GM19455 (cell line): Measurements from ENCODE around the gene ENC1.

Source experiments
- ATAC-seq: cut with Tn5 transposase; IDR thresholded peaks from one replicate; pipeline ENCODE4 v1.9.1; 2021; ENCODE audit not compliant: unreplicated experiment

The ENC1 gene

GRCh38 chr5:74612045-74612444 is 28.5 kb downstream of the ENC1 start:
- ATAC-seq = no peak

GRCh38 chr5:74608736-74609601 is 31.6 kb downstream of the ENC1 start:
- no peak for ATAC-seq

- ATAC-seq = no peak
Observed at GRCh38 chr5:74605759-74606158, 34.8 kb downstream of the ENC1 start.

GRCh38 chr5:74603376-74603775 is 37.2 kb downstream of the ENC1 start:
- no peak for ATAC-seq

- no peak for ATAC-seq
Observed at GRCh38 chr5:74599148-74599547, 41.4 kb downstream of the ENC1 start.

GRCh38 chr5:74598731-74599130 is 41.8 kb downstream of the ENC1 start:
- ATAC-seq = no peak

GRCh38 chr5:74596927-74597326 is 43.6 kb downstream of the ENC1 start:
- ATAC-seq = no peak

- no peak for ATAC-seq
Observed at GRCh38 chr5:74595143-74595925, 45.2 kb downstream of the ENC1 start.

GRCh38 chr5:74594137-74595040 is 46.1 kb downstream of the ENC1 start:
- ATAC-seq = no peak

GRCh38 chr5:74589204-74590056 is 51.1 kb downstream of the ENC1 start:
- ATAC-seq = no peak

- ATAC-seq = no peak
Observed at GRCh38 chr5:74588415-74588814, 52.1 kb downstream of the ENC1 start.

GRCh38 chr5:74587890-74588289 is 52.6 kb downstream of the ENC1 start:
- no peak for ATAC-seq

- ATAC-seq = no peak
Observed at GRCh38 chr5:74587300-74587699, 53.2 kb downstream of the ENC1 start.

- no peak for ATAC-seq
Observed at GRCh38 chr5:74586856-74587255, 53.7 kb downstream of the ENC1 start.

GRCh38 chr5:74582853-74583252 is 57.7 kb downstream of the ENC1 start:
- ATAC-seq = no peak

GRCh38 chr5:74581988-74582365 is 58.6 kb downstream of the ENC1 start:
- no peak for ATAC-seq

- no peak for ATAC-seq
Observed at GRCh38 chr5:74580729-74581109, 59.8 kb downstream of the ENC1 start.

GRCh38 chr5:74579215-74579614 is 61.3 kb downstream of the ENC1 start:
- peak; percentile 68 for ATAC-seq

GRCh38 chr5:74578356-74579044 is 62.0 kb downstream of the ENC1 start:
- peak; percentile 49 for ATAC-seq
